HUES6 (cell line): ENCODE results near the gene PET100.

Source experiments
- H3K27ac ChIP-seq: 2 replicates; pipeline ENCODE4 v1.7.0; 2013; ENCODE audit warnings: low read depth, mild to moderate bottlenecking, low read length, inconsistent platforms
- H3K27me3 ChIP-seq: 2 replicates; pipeline ENCODE4 v1.6.1; 2013; ENCODE audit warnings: low read length; ENCODE audit not compliant: control insufficient read depth, insufficient read depth
- H3K36me3 ChIP-seq: 2 replicates; pipeline ENCODE4 v1.6.1; 2013; ENCODE audit warnings: low read length; ENCODE audit not compliant: control insufficient read depth, insufficient read depth
- H3K4me1 ChIP-seq: 2 replicates; pipeline ENCODE4 v1.6.1; 2013; ENCODE audit warnings: low read length; ENCODE audit not compliant: control insufficient read depth, insufficient read depth
- H3K4me3 ChIP-seq: 2 replicates; pipeline ENCODE4 v1.5.1; 2013; ENCODE audit warnings: low read depth, low read length
- H3K9ac ChIP-seq: one replicate; pipeline ENCODE4 v1.6.1; 2013; ENCODE audit warnings: mild to moderate bottlenecking, low read length
- H3K9me3 ChIP-seq: 2 replicates; pipeline ENCODE4 v1.6.1; 2013; ENCODE audit warnings: low read depth, low read length; ENCODE audit not compliant: control insufficient read depth, insufficient read depth

Gene PET100

DNA sequence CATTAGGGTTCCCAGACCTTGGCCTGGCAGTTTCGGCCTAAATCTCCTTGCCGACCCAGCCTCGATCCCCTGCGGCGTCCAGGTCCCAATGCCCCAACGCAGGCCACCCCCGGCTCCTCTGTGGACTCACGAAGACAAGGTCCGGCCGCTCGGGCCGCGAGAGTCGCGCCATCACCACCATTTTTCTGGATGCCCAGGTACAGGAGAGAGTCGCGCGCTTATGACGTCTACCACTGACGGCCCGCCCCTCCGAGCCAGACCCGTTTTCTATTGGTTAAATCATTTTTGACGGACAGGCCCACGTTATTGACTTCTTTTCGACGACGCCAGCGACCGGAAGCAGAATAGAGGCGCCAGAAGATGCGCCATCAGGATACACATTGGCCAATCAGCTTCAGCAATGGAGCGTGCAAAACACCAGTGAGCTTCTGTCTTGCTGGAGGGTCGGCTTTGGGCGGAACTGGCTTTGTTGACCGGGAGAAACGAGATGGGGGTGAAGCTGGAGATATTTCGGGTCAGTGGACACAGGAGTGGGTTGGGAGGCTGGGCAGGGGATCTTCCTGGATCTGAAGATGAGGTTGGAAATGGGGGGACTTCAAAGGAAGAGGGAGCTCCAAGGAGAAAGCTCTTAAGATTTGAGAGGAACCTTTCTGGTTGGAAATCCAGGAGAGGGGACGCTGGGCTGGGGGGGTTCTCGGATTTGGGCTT is at the start of gene PET100, which contains the start of gene XAB2:
TSS of gene PET100 (plus strand) at position 447 of the 708 bp plus-strand sequence. CDS start at position 488, 41 bp downstream.
TSS of gene XAB2 (minus strand) at position 199 of the 708 bp plus-strand sequence. CDS start at position 181, 18 bp downstream.
- peak within 1 kb of the TSS; percentile 53; the same call in 1 of the 2 replicates for H3K27ac ChIP-seq
- H3K36me3 ChIP-seq, result peaks cover 40% of the 10 kb centered on the region
- H3K9ac ChIP-seq, result peak within 1 kb of the TSS; percentile 89
- no peaks in the 10 kb centered on the region for H3K4me1 ChIP-seq
- peaks cover 5% of the 10 kb centered on the region; the same call in 1 of the 2 replicates for H3K27me3 ChIP-seq
- H3K9me3 ChIP-seq, result no peaks in the 10 kb centered on the region
- H3K4me3 ChIP-seq, result peak within 1 kb of the TSS; percentile 91

- H3K9me3 ChIP-seq, result no peaks in the 10 kb centered on the region
- H3K4me3 ChIP-seq, result no peak overlapping the region
- H3K27ac ChIP-seq, result no peak overlapping the region
- H3K36me3 ChIP-seq, result no peaks in the 10 kb centered on the region
- no peaks in the 10 kb centered on the region for H3K4me1 ChIP-seq
- no peak overlapping the region for H3K9ac ChIP-seq
- peaks cover 21% of the 10 kb centered on the region for H3K27me3 ChIP-seq
Measured at GRCh38 chr19:7582446-7582845, 47.1 kb upstream of the PET100 start.

DNA sequence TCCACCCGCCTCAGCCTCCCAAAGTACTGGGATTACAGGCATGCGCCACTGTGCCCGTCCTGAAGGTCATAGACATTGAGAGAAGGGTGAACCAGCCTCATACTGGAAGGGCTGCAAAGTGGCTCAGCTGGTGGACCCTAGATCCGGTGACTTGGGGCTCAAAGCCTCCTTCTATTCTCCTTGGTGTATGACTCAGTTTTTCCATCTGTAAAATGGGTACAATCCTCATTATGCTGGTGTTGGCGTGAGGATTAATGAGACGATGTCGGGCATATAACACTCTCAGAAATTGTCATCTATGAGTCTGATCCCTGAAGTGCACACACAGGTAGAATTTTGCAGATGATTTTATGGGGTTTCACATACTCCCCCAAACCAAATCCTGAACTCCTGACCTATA is 39.8 kb upstream of the PET100 start:
- Histone ChIP-seq H3K4me3 (no peak overlapping the region), H3K36me3 (no peaks in the 10 kb centered on the region), H3K27ac (no peak overlapping the region), H3K27me3 (peaks cover 9% of the 10 kb centered on the region), H3K9me3 (no peaks in the 10 kb centered on the region), H3K9ac (no peak overlapping the region), H3K4me1 (no peaks in the 10 kb centered on the region)

DNA sequence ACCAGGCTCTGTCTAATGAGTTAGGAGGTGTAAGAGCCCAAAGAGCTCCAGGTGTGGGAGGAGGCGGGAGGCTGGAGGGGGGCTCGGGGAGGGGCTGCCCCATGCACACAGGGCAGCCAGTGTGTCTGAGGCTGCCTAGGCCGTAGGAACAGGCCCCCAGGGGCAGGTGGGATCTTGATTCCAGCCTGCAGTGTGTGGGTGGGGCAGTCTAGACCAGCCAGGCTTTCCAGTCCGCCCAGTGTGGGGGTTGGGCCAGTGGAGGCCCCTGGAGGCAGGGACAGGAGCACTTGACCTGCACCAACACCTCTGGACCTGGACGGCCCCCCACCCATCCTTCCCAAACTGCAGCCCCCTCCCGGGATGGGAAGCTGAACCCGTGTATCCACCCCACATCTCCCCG is 39.3 kb upstream of the PET100 start:
- Histone ChIP-seq H3K27ac (no peak overlapping the region), H3K9ac (no peak overlapping the region), H3K4me1 (no peaks in the 10 kb centered on the region), H3K36me3 (no peaks in the 10 kb centered on the region), H3K4me3 (no peak overlapping the region), H3K27me3 (peaks cover 14% of the 10 kb centered on the region), H3K9me3 (no peaks in the 10 kb centered on the region)

DNA sequence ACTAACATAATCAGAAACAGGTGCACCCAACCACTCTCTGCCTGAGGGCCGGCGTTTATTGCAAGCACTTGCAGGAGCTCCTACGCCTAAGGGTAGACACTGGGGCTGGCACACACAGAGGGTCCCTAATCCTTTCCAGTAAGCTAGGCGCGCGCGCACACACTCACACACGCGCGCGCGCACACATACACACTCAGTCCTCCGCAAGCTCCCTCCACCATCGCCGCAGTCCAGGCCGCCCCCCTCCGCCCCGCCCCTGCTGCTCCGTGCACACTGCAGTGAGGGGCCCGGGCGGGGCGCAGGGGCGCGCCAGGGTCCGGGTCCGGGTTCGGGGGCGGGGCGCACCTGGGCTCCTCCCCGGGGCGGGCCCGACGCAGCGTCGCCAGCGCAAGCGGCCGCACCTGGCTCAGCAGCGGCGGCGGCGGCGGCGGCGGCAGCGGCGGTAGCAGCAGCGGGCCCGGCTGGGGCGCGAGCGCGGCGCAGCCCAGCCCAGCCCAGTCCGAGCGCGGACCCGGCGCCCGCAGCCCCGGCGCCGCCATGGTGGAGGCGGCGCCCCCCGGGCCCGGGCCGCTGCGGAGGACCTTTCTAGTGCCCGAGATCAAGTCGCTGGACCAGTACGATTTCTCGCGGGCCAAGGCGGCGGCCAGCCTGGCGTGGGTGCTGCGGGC is 34.0 kb upstream of the PET100 start, which contains the start of gene CAMSAP3:
TSS of gene CAMSAP3 (plus strand) at position 398 of the 668 bp plus-strand sequence. CDS start at position 538, 140 bp downstream.
- Histone ChIP-seq H3K4me1 (peaks cover 10% of the 10 kb centered on the region; the same call in 1 of the 2 replicates), H3K36me3 (no peaks in the 10 kb centered on the region), H3K4me3 (peak within 1 kb of the TSS; percentile 68), H3K9ac (peak within 1 kb of the TSS; percentile 55), H3K27me3 (peaks cover 40% of the 10 kb centered on the region), H3K9me3 (no peaks in the 10 kb centered on the region), H3K27ac (no peak within 1 kb of the TSS)

DNA sequence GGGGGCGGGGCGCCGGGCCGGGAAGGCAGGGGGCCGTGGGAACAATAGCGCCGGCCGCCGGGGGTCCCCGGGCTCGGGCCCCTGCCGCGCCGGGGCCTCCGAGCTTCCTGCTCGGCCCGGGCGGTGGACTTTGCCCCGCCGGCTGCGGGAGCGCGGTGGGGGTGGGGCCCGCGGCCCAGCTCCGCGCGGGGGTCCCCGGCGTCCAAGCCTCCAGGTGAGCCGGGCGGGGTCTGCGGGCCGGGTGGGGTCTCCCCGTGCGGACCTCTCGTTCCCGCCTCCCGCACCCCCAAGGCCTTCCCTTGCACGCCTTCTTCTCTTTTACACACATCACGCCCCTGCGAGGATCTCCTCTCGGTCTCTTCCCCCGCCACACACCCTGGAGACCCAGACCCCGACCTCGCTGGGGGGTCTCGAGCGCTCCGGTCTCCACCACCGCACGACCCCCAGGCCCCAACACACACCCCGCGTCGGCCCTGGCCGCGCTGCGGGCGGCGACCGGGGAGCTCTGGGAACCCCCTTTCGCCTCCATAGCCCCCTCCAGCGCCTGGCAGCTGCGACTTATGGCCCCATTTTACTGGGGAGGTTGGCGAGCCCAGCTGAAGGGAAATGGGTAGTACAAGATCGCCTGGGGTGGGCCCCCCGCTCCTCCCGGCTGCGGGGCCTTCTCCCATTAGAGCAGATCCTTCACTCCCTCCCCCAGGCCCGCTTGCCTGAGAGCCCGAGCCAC is 33.2 kb upstream of the PET100 start:
- peak overlapping the region; percentile 68 for H3K4me3 ChIP-seq
- no peak overlapping the region for H3K27ac ChIP-seq
- no peaks in the 10 kb centered on the region for H3K36me3 ChIP-seq
- peak overlapping the region; percentile 55 for H3K9ac ChIP-seq
- H3K9me3 ChIP-seq, result no peaks in the 10 kb centered on the region
- peaks cover 40% of the 10 kb centered on the region for H3K27me3 ChIP-seq
- peaks cover 10% of the 10 kb centered on the region; the same call in 1 of the 2 replicates for H3K4me1 ChIP-seq

DNA sequence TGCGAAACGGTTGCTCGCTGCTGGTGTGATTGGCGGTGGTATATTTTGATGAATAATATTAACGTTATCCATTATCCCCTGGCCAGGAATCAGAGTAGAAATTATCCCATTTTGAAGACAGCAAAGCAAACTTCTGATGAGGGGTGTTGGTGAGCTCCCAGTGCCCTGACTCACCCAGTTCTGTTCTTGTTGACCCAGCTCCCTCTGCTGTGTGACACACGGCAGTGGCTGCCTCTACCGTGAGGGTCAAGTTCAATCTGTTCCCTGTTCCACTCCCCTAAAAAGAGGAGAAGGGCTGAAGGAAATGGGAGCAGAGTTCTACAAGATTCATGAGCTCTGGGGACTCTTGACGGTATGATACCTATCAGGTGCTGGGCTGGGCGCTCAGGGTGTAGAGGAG is 31.9 kb upstream of the PET100 start:
- peaks cover 40% of the 10 kb centered on the region for H3K27me3 ChIP-seq
- no peak overlapping the region for H3K27ac ChIP-seq
- no peaks in the 10 kb centered on the region for H3K9me3 ChIP-seq
- peaks cover 10% of the 10 kb centered on the region; the same call in 1 of the 2 replicates for H3K4me1 ChIP-seq
- H3K4me3 ChIP-seq, result no peak overlapping the region
- no peak overlapping the region for H3K9ac ChIP-seq
- H3K36me3 ChIP-seq, result no peaks in the 10 kb centered on the region

- Histone ChIP-seq H3K9me3 (no peaks in the 10 kb centered on the region), H3K36me3 (no peaks in the 10 kb centered on the region), H3K4me1 (peaks cover 10% of the 10 kb centered on the region; the same call in 1 of the 2 replicates), H3K9ac (no peak overlapping the region), H3K4me3 (no peak overlapping the region), H3K27ac (no peak overlapping the region), H3K27me3 (peaks cover 40% of the 10 kb centered on the region)
Measured at GRCh38 chr19:7598180-7598579, 31.4 kb upstream of the PET100 start.

- Histone ChIP-seq H3K4me3 (no peak overlapping the region), H3K27me3 (peaks cover 25% of the 10 kb centered on the region), H3K9me3 (no peaks in the 10 kb centered on the region), H3K9ac (no peak overlapping the region), H3K27ac (no peak overlapping the region), H3K36me3 (no peaks in the 10 kb centered on the region), H3K4me1 (peaks cover 10% of the 10 kb centered on the region; the same call in 1 of the 2 replicates)
Measured at GRCh38 chr19:7600721-7601120, 28.9 kb upstream of the PET100 start.

- peaks cover 13% of the 10 kb centered on the region; the same call in 1 of the 2 replicates for H3K27me3 ChIP-seq
Measured at GRCh38 chr19:7602240-7602934, 27.2 kb upstream of the PET100 start.

More at GRCh38 chr19:7602240-7602934, 27.2 kb upstream of the PET100 start:
- H3K4me3 ChIP-seq, result no peak overlapping the region
- no peaks in the 10 kb centered on the region for H3K36me3 ChIP-seq
- peaks cover 5% of the 10 kb centered on the region; the same call in 1 of the 2 replicates for H3K4me1 ChIP-seq
- H3K27ac ChIP-seq, result no peak overlapping the region
- H3K9me3 ChIP-seq, result no peaks in the 10 kb centered on the region
- no peak overlapping the region for H3K9ac ChIP-seq
